BJ (cell line): ENCODE measurements around the gene DOHH. TPM values are rescaled to one million over a fixed set of nuclear protein-coding genes. Genes with fewer than 3 reads are reported as not detected.

Experiments used
- CTCF ChIA-PET: fragments of 350-600 bp; formaldehyde crosslinking; extraction: SDS; loops from one replicate; lab custom pipeline; 2021; ENCODE audit warnings: antibody characterized with exemption, inconsistent platforms; lab: Yijun Ruan, JAX
- POLR2A ChIA-PET: fragments of 300-600 bp; sonication (Branson Sonifier 250); formaldehyde crosslinking; extraction: SDS; loops from one replicate; lab custom pipeline; 2021; ENCODE audit warnings: antibody characterized with exemption; lab: Charles Lee
- DNase-seq: peaks from one replicate; pipeline ENCODE4 v3.0.0-alpha.2; 2011; ENCODE audit warnings: low read depth
- H3K27me3 ChIP-seq: 2 replicates; pipeline ENCODE4 v1.6.0; 2011; ENCODE audit warnings: low read length; ENCODE audit not compliant: control insufficient read depth, insufficient read depth
- H3K36me3 ChIP-seq: 2 replicates; pipeline ENCODE4 v1.5.1; 2011; ENCODE audit warnings: low read length; ENCODE audit not compliant: control insufficient read depth, insufficient read depth
- H3K4me3 ChIP-seq: 2 replicates; pipeline ENCODE4 v1.5.1; 2011; ENCODE audit warnings: low read depth, mild to moderate bottlenecking, control low read depth, low read length
- polyA plus RNA-seq: library from polyadenylated mRNA; depleted of rRNA; stranded (reverse); fragments of >200 nt; gene quantifications from 2 replicates; pipeline ENCODE4 v1.2.3, GENCODE V29; 2011
- TF ChIP-seq, protein P1 (sequence below): IDR thresholded peaks from 2 replicates; pipeline ENCODE4 v1.5.1; 2011; ENCODE audit warnings: low read depth, mild to moderate bottlenecking, control low read depth, inconsistent platforms, low read length, moderate library complexity; ENCODE audit not compliant: insufficient read depth

The DOHH gene
- polyA plus RNA-seq, 1 experiment = 8.3 TPM

DNA sequence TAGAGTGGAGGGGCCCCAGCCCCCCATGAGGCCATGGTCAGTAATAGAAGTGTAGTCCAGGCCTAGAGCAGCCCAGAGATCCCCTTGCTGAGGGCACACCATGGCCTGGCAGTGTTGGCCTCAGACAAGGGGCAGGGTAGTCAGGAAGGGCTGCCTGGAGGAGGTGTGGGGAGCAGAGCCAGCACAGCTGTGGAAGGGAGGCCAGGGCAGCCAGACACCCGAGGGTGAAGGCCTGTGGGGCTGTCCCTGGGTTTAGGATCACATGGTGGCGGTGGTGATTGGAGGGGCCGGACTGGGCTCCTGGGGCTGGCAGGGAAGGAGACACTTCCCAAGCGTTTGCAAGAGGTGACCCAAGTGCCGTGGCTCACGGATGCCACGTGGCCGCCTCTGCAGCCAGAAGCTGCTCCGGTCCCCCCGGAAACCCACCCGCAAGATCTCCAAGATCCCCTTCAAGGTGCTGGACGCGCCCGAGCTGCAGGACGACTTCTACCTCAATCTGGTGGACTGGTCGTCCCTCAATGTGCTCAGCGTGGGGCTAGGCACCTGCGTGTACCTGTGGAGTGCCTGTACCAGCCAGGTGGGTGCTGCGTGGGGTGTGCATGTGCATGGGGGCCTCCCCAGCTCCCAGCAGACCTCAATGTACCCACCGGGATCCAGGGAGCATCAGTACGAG lies 26.9 kb upstream of the DOHH start:
- H3K36me3 ChIP-seq = peaks cover 43% of the 10 kb centered on the region
- H3K27me3 ChIP-seq = no peaks in the 10 kb centered on the region
- POLR2A ChIA-PET = no interaction called here
- CTCF ChIA-PET = interaction anchor here (0.8 to 1.2 kb wide), 2 partner anchors 18 to 155 kb away, joined by 3 to 5 read pairs; no protein-coding TSS in a partner anchor
- no peak overlapping the region for H3K4me3 ChIP-seq
- TF ChIP-seq, protein P1, sequence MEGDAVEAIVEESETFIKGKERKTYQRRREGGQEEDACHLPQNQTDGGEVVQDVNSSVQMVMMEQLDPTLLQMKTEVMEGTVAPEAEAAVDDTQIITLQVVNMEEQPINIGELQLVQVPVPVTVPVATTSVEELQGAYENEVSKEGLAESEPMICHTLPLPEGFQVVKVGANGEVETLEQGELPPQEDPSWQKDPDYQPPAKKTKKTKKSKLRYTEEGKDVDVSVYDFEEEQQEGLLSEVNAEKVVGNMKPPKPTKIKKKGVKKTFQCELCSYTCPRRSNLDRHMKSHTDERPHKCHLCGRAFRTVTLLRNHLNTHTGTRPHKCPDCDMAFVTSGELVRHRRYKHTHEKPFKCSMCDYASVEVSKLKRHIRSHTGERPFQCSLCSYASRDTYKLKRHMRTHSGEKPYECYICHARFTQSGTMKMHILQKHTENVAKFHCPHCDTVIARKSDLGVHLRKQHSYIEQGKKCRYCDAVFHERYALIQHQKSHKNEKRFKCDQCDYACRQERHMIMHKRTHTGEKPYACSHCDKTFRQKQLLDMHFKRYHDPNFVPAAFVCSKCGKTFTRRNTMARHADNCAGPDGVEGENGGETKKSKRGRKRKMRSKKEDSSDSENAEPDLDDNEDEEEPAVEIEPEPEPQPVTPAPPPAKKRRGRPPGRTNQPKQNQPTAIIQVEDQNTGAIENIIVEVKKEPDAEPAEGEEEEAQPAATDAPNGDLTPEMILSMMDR = no peak
- no peak for DNase-seq

DNA sequence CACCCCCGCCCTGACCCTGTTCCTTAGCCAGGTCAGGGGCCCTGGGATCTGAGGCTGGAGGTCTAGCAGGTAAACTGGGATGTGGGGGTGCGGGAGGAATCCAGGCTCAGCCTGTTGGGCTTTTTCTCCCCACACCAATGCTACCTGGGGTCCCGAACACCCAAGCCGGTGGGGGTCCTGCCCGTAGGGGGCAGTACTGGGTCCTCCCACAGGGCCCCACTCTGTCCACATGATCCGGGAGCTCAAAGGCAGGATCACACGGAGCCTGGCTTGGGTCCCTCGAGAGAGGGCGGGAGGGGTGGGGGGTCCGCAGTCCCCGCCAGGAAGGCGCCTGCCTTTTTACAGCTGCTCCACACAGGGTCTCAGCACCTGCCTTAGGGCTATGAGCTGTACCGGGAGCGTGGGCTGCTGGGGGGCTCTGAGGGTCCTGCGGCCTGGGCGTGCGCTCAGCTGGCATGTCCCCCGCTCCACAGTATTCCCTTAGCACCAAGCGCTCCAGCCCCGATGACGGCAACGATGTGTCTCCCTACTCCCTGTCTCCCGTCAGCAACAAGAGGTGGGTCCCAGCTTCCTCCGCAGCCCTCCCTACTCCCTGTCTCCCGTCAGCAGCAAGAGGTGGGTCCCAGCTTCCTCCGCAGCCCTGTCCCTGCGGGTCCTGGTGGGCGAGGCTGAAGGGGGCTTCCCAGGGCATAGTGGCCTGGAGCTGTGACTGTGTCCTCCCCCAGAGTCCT lies 26.2 kb upstream of the DOHH start:
- H3K27me3 ChIP-seq = no peaks in the 10 kb centered on the region
- ChIA-PET CTCF (interaction anchor here (0.6 to 0.8 kb wide), 2 partner anchors 14 to 154 kb away, joined by 3 to 4 read pairs; no protein-coding TSS in a partner anchor), POLR2A (no interaction called here)
- H3K36me3 ChIP-seq = peaks cover 40% of the 10 kb centered on the region
- TF ChIP-seq, protein P1 = no peak
- H3K4me3 ChIP-seq = no peak overlapping the region
- DNase-seq = no peak

DNA sequence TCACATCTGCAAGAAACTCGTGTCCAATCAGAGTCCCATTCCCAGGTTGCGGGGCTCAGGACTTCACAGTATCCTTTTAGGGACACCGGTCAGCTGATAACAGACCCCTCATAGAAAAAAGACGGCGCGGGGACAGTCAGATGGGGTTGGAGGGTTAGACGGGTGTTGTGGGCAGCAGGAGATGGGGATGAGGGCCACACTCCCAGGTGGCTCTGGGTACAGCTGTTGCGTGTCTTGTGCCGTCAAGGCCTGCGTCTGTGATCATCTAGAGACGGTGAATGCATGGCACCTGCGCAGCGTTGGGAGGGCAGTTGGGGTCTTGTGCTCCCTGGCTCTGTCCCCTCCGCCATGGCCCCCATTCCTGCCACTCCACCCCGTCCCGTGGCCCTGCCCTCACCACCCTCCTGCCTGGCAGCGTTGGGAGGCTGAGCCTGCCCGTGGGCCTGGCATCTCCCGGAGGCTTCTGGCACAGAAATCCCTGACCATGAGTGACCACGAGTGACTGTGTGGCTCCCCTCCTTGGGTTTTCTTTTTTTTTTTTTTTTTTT lies 24.5 kb upstream of the DOHH start:
- TF ChIP-seq, protein P1 = no peak
- Histone ChIP-seq H3K36me3 (peaks cover 40% of the 10 kb centered on the region), H3K4me3 (no peak overlapping the region), H3K27me3 (no peaks in the 10 kb centered on the region)
- ChIA-PET CTCF (no interaction called here), POLR2A (no interaction called here)
- DNase-seq = no peak

DNA sequence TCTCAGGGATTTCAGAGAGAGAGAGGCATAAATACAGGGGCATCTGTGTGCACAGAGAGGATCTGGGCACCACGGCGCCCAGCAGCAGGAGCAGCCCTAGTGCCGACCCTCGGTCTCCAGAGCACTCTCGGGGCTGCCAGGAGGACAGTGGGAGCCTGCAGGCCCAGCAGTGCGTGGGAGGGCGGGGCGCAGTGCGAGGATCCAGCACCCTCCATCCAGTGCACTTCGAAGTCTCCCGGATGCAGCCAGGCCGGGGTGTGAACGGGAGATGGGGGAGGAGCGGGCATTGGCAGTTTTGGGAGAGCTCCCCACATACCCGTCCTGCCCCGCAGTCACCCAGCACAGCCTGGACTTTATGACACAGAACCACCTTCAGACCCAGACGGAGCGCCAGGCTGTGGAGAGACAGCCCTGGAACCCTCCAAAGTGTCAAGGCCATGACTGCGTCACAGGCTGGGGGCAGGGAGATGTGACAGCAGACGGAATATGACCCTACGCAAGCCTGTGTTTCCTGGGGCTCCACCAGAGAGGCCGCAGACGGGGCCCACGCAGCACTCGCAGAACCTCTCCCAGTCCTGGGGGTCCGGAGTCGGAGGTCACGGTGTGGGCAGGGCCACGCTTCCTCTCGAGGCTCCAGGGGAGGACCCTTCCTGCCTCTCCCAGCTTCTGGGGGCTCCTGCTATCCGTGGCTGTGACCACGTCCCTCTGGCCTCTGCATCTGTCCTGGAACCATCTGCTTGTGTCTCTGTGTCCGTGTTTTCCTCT lies 23.8 kb upstream of the DOHH start:
- TF ChIP-seq, protein P1 = no peak
- ChIA-PET POLR2A (no interaction called here), CTCF (no interaction called here)
- H3K27me3 ChIP-seq = no peaks in the 10 kb centered on the region
- DNase-seq = no peak
- H3K36me3 ChIP-seq = peaks cover 42% of the 10 kb centered on the region
- no peak overlapping the region for H3K4me3 ChIP-seq
